K562 (cell line): ENCODE data around the gene IDUA. TPM values are rescaled to one million over a fixed set of nuclear protein-coding genes. Genes with fewer than 3 reads are reported as not detected.

ENCODE experiments used
- ATAC-seq: fragments of 200-7000 bp; cut with Tn5 transposase; 3 replicates; pipeline ENCODE4 v1.9.1; 2020; ENCODE audit warnings: moderate library complexity
- BruUV-seq: library from RNA; stranded (reverse); fragments of 400-500 nt; replicated peaks from 2 replicates; lab custom pipeline; 2021; lab: Mats Ljungman, UMichigan
- CTCF ChIA-PET: fragments of 300-600 bp; formaldehyde crosslinking; extraction: SDS; loops from one replicate; lab custom pipeline; 2021; ENCODE audit warnings: low intra/inter-chr PET ratio; lab: Yijun Ruan, JAX
- POLR2A ChIA-PET: fragments of 300-600, 350-650 bp; sonication (Branson Sonifier 250); formaldehyde crosslinking; extraction: SDS; loops from one replicate; lab custom pipeline; 2021; ENCODE audit warnings: antibody characterized with exemption, inconsistent platforms; lab: Yijun Ruan, JAX
- DNase-seq, 4 experiments: peaks; one replicate each; pipeline versions ENCODE4 v3.0.0 to v3.0.0-alpha.2; 2011 to 2018; ENCODE audit warnings: low spot score in 3 of 4, mixed read lengths in 3 of 4; ENCODE audit errors: extremely low read depth in 1 of 4
- FAIRE-seq: peaks from 2 replicates; lab custom pipeline; 2011; peaks lifted over from hg19 to GRCh38; lab: Jason Lieb, UNC
- H2AFZ ChIP-seq: 2 replicates; pipeline ENCODE4 v1.6.0; 2011; ENCODE audit warnings: low read depth, low read length, control low read depth, inconsistent platforms
- H3K27ac ChIP-seq: fragments of 200-600 bp; 3 replicates; pipeline ENCODE4 v1.8.0; 2011; ENCODE audit warnings: low read depth, mild to moderate bottlenecking, control low read depth, inconsistent platforms, low read length, moderate library complexity, mixed read lengths; ENCODE audit errors: extremely low read depth
- H3K27me3 ChIP-seq, 2 experiments: fragments of 300-600 bp in 1 of 2; 2 replicates in 1 of 2; 3 replicates in 1 of 2; pipeline versions ENCODE4 v1.6.0 to v1.8.0; 2011; ENCODE audit warnings: inconsistent platforms in 2 of 2, low read length in 2 of 2, mild to moderate bottlenecking in 1 of 2, mixed read lengths in 1 of 2, moderate library complexity in 1 of 2; ENCODE audit not compliant: control insufficient read depth in 2 of 2, insufficient read depth in 2 of 2
- H3K36me3 ChIP-seq: fragments of 300-600 bp; 3 replicates; pipeline ENCODE4 v1.8.0; 2011; ENCODE audit warnings: mild to moderate bottlenecking, low read length, inconsistent platforms; ENCODE audit not compliant: control insufficient read depth, insufficient read depth
- H3K4me1 ChIP-seq, 2 experiments: fragments of 200-600 bp in 1 of 2; replicated peaks in 1 of 2; 2 replicates in 1 of 2; 3 replicates in 1 of 2; pipeline versions ENCODE4 v1.5.1 to v1.8.0; 2011; ENCODE audit warnings: inconsistent platforms in 2 of 2, low read length in 2 of 2, mild to moderate bottlenecking in 1 of 2, mixed read lengths in 1 of 2, moderate library complexity in 1 of 2; ENCODE audit not compliant: control insufficient read depth in 2 of 2, insufficient read depth in 2 of 2
- H3K4me2 ChIP-seq: 2 replicates; pipeline ENCODE4 v1.6.1; 2011; ENCODE audit warnings: low read length, control low read depth, inconsistent platforms, mixed read lengths; ENCODE audit not compliant: insufficient read depth
- H3K4me3 ChIP-seq: fragments of 200-600 bp; sonication (generic), shearing (Covaris generic); 2 replicates; pipeline ENCODE4 v1.5.1; 2016; ENCODE audit warnings: control low read depth, inconsistent platforms
- H3K79me2 ChIP-seq: fragments of 200-600 bp; 3 replicates; pipeline ENCODE4 v1.8.0; 2011; ENCODE audit warnings: low read length, inconsistent platforms; ENCODE audit not compliant: control insufficient read depth, insufficient read depth
- H3K9ac ChIP-seq, 2 experiments: 2 replicates each; pipeline versions ENCODE4 v1.6.0 to v1.6.1; 2011; ENCODE audit warnings: low read depth in 2 of 2, low read length in 2 of 2, control low read depth in 1 of 2, inconsistent platforms in 1 of 2, mild to moderate bottlenecking in 1 of 2, mixed read lengths in 1 of 2; ENCODE audit not compliant: insufficient read depth in 1 of 2
- H3K9me1 ChIP-seq: one replicate; pipeline ENCODE4 v1.6.0; 2011; ENCODE audit warnings: inconsistent platforms, mild to moderate bottlenecking, low read length, moderate library complexity; ENCODE audit not compliant: control insufficient read depth, insufficient read depth
- H3K9me3 ChIP-seq: replicated peaks from 2 replicates; pipeline ENCODE4 v1.5.1; 2011; ENCODE audit warnings: low read depth, low read length, inconsistent platforms; ENCODE audit not compliant: control insufficient read depth, insufficient read depth
- H4K20me1 ChIP-seq: replicated peaks from 2 replicates; pipeline ENCODE4 v1.6.1; 2011; ENCODE audit warnings: low read length, inconsistent platforms, mixed read lengths; ENCODE audit not compliant: control insufficient read depth, insufficient read depth
- CEBPB ChIP-seq: fragments of 450-650 bp; IDR thresholded peaks from 2 replicates; pipeline ENCODE4 v1.6.1; 2016; ENCODE audit warnings: missing genetic modification characterization, missing compliant biosample characterization
- HNRNPL ChIP-seq: fragments of 200-400 bp; formaldehyde crosslinking; IDR thresholded peaks from 2 replicates; pipeline ENCODE4 v1.6.1; 2017; ENCODE audit warnings: low read depth, mild to moderate bottlenecking, low read length
- MIER1 ChIP-seq: fragments of 450-650 bp; IDR thresholded peaks from 2 replicates; pipeline ENCODE4 v1.6.1; 2016; ENCODE audit warnings: antibody characterized with exemption, mild to moderate bottlenecking, low read depth
- PCBP1 ChIP-seq: fragments of 200-400 bp; formaldehyde crosslinking; IDR thresholded peaks from 2 replicates; pipeline ENCODE4 v1.6.1; 2018; ENCODE audit warnings: mild to moderate bottlenecking, low read depth, low read length; ENCODE audit not compliant: poor library complexity, severe bottlenecking
- POLR2G ChIP-seq: fragments of 200-400 bp; formaldehyde crosslinking; IDR thresholded peaks from 2 replicates; pipeline ENCODE4 v1.6.1; 2017; ENCODE audit warnings: low read depth, mild to moderate bottlenecking, antibody characterized with exemption, low read length, moderate library complexity
- TGIF2 ChIP-seq: sonication (generic); formaldehyde crosslinking; IDR thresholded peaks from 2 replicates; pipeline ENCODE4 v1.8.1; 2022; ENCODE audit warnings: mild to moderate bottlenecking, missing genetic modification reagents, moderate library complexity
- WGBS: fragments of 100-300 bp; shearing (Covaris generic); methylation state at CpG from one replicate; pipeline ENCODE4 v1.1.6; 2016; ENCODE audit warnings: low coverage, mixed read lengths; ENCODE audit not compliant: insufficient coverage; ENCODE audit errors: missing lambda C conversion rate; 5-methylcytosine and 5-hydroxymethylcytosine counted together
- in situ Hi-C: fragments of 300-500 bp; cut with MboI; formaldehyde crosslinking; loops from 4 replicates; pipeline ENCODE4 v1.15.0; 2018; ENCODE audit warnings: inconsistent platforms, mixed read lengths
- intact Hi-C: fragments of 100-400 bp; cut with micrococcal nuclease; formaldehyde crosslinking; loops from 2 replicates; pipeline ENCODE4 v1.14.2; 2022
- polyA plus RNA-seq, 8 experiments: library from polyadenylated mRNA; depleted of rRNA in 4 of 8; stranded (reverse) in 5 of 8; unstranded in 3 of 8; fragments of >200 nt; fragmentation: Nextera tagmentation in 2 of 8; fragmentation: Illumina TruSeq in 1 of 8; extraction: Ambion mirVana in 2 of 8; extraction: Trizol in 1 of 8; gene quantifications; 2 replicates each; pipeline versions ENCODE4 v1.2.1 to v1.2.3, GENCODE V29; 2011 to 2014; ENCODE audit warnings: inconsistent platforms in 1 of 8, missing spikeins in 1 of 8
- total RNA-seq, 7 experiments: library from RNA; depleted of rRNA in 6 of 7; stranded (reverse); fragments of >200 nt in 6 of 7; fragmentation: Illumina TruSeq in 2 of 7; extraction: Trizol in 2 of 7; gene quantifications; 2 replicates each; pipeline versions ENCODE4 v1.2.1 to v1.2.3, GENCODE V29; 2011 to 2021; ENCODE audit warnings: low replicate concordance in 1 of 7
- TF ChIP-seq, protein P1 (sequence below): sonication (generic); formaldehyde crosslinking; IDR thresholded peaks from 2 replicates; pipeline ENCODE4 v1.8.1; 2023; ENCODE audit warnings: mild to moderate bottlenecking, missing genetic modification reagents

Gene IDUA
- total and polyA plus RNA-seq, 9 of the 15 experiments (the other 6 are each of a cell fraction or from before 2014, with no cell fraction given), result 0.04 to 16.1 (median 1.2) TPM

DNA sequence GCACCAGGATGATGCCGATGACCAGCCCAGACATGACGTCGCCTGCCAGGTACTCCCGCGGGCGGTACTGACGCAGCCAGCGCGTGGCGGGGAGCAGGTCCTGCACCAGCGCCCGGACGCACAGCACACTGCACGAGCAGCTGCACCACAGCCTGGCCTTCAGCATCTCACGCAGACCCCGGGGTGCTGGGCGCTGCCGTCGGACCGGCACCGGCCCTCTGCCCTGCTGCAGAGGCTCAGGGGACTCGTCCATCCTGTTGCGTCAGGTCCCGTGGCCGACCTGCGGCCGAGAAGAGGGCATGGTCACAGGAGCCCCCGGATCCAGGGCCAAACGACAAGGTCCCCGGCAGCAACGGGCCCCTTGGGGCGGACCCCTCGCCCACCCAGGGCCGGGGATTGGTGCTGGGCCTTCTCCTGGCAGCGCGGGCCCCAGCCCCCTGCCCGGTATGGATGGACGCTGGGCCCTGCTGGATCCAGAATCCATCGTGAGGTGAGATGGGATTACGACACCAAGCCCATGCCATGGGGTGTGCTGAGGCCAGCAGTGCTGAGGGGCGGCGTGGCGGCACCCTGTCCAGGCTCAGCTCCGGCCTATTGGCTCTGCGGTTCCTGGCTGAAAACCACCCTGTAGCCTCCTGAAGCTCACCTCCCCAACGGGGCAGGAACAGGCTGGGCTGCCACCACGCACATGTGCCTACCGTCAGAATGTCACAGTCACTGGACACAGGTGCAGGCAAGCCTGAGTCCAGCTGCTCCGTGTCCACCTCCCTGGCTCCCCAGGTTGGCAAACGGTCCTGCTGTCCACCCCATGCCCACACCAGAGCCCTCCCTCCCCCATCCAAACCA lies 4.8 kb downstream of the IDUA start:
- ChIA-PET CTCF (no interaction called here), POLR2A (interaction anchor here (0.6 to 1.0 kb wide), 3 partner anchors 13 to 727 kb away, joined by 3 to 4 read pairs (median 3); partner anchors contain the start of genes GAK and TMEM175)
- Histone ChIP-seq H3K9me1 (no peaks in the 10 kb centered on the region), H3K4me2 (peak overlapping the region; percentile 82; the same call in 1 of the 2 replicates), H3K9me3 (no peaks in the 10 kb centered on the region; the same call in 1 of the 2 replicates), H2AFZ (no peak overlapping the region), H4K20me1 (no peaks in the 10 kb centered on the region), H3K9ac (peak overlapping the region; percentile 75 to 96; a peak in 3 of 4 replicates), H3K79me2 (peaks cover 27% of the 10 kb centered on the region; the same call in 2 of the 3 replicates), H3K4me1 (peaks cover 41 to 95% of the 10 kb centered on the region in 2 experiments), H3K4me3 (no peak overlapping the region), H3K27me3 (no peaks in the 10 kb centered on the region), H3K36me3 (peaks cover 22% of the 10 kb centered on the region; the same call in 1 of the 3 replicates), H3K27ac (peak overlapping the region; percentile 82; the same call in 2 of the 3 replicates)
- no peak for FAIRE-seq
- no TSS peak for BruUV-seq
- TF ChIP-seq CEBPB (tag) (0 out of 2 replicates have a peak, but pooled peaks have one; percentile 21), HNRNPL (0 out of 2 replicates have a peak, but pooled peaks have one; percentile 11), TGIF2 (no peak), MIER1 (no peak), POLR2G (peak; percentile 11; the same call in 1 of the 2 replicates), PCBP1 (peak; percentile 55)
- TF ChIP-seq, protein P1, sequence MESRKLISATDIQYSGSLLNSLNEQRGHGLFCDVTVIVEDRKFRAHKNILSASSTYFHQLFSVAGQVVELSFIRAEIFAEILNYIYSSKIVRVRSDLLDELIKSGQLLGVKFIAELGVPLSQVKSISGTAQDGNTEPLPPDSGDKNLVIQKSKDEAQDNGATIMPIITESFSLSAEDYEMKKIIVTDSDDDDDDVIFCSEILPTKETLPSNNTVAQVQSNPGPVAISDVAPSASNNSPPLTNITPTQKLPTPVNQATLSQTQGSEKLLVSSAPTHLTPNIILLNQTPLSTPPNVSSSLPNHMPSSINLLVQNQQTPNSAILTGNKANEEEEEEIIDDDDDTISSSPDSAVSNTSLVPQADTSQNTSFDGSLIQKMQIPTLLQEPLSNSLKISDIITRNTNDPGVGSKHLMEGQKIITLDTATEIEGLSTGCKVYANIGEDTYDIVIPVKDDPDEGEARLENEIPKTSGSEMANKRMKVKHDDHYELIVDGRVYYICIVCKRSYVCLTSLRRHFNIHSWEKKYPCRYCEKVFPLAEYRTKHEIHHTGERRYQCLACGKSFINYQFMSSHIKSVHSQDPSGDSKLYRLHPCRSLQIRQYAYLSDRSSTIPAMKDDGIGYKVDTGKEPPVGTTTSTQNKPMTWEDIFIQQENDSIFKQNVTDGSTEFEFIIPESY, result peak; percentile 90
- ATAC-seq, result no peak
- DNase-seq, result no peak
- intact Hi-C loops, result loop anchor here (10.0 kb wide), 1 partner anchor 53 kb away; no protein-coding TSS in a partner anchor
- 92% methylated on average over 28 of the region's 50 CpGs for WGBS
- in situ Hi-C loops, result no loop called here
